H1 (cell line): Measurements from ENCODE around the gene FRMD4A. TPM values are rescaled to one million over a fixed set of nuclear protein-coding genes. Genes with fewer than 3 reads are reported as not detected.

Experiments
- CTCF ChIA-PET: fragments of 300-600 bp; sonication (Branson Sonifier 250); formaldehyde crosslinking; loops from one replicate; lab custom pipeline; 2021; ENCODE audit not compliant: partially characterized antibody; lab: Charles Lee
- POLR2A ChIA-PET: fragments of 300-600 bp; sonication (Branson Sonifier 250); formaldehyde crosslinking; loops from one replicate; lab custom pipeline; 2021; ENCODE audit warnings: inconsistent platforms; ENCODE audit not compliant: partially characterized antibody; lab: Charles Lee
- DNase-seq, 2 experiments: peaks; one replicate each; pipeline versions ENCODE4 v3.0.0 to v3.0.0-alpha.2; 2010 to 2022; ENCODE audit warnings: low spot score in 2 of 2, low read depth in 1 of 2, mixed read lengths in 1 of 2
- FAIRE-seq: peaks from 2 replicates; lab custom pipeline; 2011; peaks lifted over from hg19 to GRCh38; lab: Jason Lieb, UNC
- H2AFZ ChIP-seq: 2 replicates; pipeline ENCODE4 v1.8.1; 2012; ENCODE audit warnings: low read length, inconsistent platforms
- H2AK5ac ChIP-seq: 2 replicates; pipeline ENCODE4 v1.6.1; 2013; ENCODE audit warnings: low read depth, low read length
- H2BK120ac ChIP-seq: replicated peaks from 2 replicates; pipeline ENCODE3; 2013; ENCODE audit warnings: low read depth, low read length, inconsistent platforms
- H2BK12ac ChIP-seq: 2 replicates; pipeline ENCODE4 v1.6.1; 2013; ENCODE audit warnings: low read depth, low read length
- H2BK15ac ChIP-seq: 2 replicates; pipeline ENCODE4 v1.6.1; 2013; ENCODE audit warnings: low read length
- H2BK20ac ChIP-seq: 2 replicates; pipeline ENCODE4 v1.6.1; 2013; ENCODE audit warnings: low read length
- H2BK5ac ChIP-seq: 2 replicates; pipeline ENCODE4 v1.6.1; 2013; ENCODE audit warnings: low read depth, low read length
- H3K14ac ChIP-seq: 2 replicates; pipeline ENCODE4 v1.6.1; 2013; ENCODE audit warnings: inconsistent platforms; ENCODE audit not compliant: insufficient read length
- H3K18ac ChIP-seq: 2 replicates; pipeline ENCODE4 v1.6.1; 2013; ENCODE audit warnings: low read length; ENCODE audit errors: extremely low read depth
- H3K23ac ChIP-seq: 2 replicates; pipeline ENCODE4 v1.6.1; 2013; ENCODE audit warnings: inconsistent platforms; ENCODE audit not compliant: insufficient read length
- H3K23me2 ChIP-seq: 2 replicates; pipeline ENCODE4 v1.6.1; 2013; ENCODE audit warnings: low read depth, low read length
- H3K27ac ChIP-seq: 2 replicates; pipeline ENCODE4 v1.6.1; 2011; ENCODE audit warnings: low read depth, low read length, inconsistent platforms
- H3K27me3 ChIP-seq, 4 experiments: replicated peaks in 1 of 4; 1 replicate in 1 of 4; 2 replicates in 3 of 4; pipeline versions ENCODE4 v1.6.1 to v1.8.1; 2011 to 2013; ENCODE audit warnings: low read length in 3 of 4, mild to moderate bottlenecking in 3 of 4, inconsistent platforms in 2 of 4, mixed read lengths in 2 of 4, moderate library complexity in 1 of 4; ENCODE audit not compliant: control insufficient read depth in 3 of 4, insufficient read depth in 3 of 4; ENCODE audit errors: extremely low read depth in 1 of 4
- H3K36me3 ChIP-seq, 4 experiments: 2 replicates each; pipeline versions ENCODE4 v1.6.1 to v1.8.1; 2011 to 2013; ENCODE audit warnings: mild to moderate bottlenecking in 4 of 4, low read length in 3 of 4, moderate library complexity in 2 of 4, control low read depth in 1 of 4, inconsistent platforms in 1 of 4; ENCODE audit not compliant: insufficient read depth in 4 of 4, control insufficient read depth in 2 of 4
- H3K4ac ChIP-seq: replicated peaks from 2 replicates; pipeline ENCODE3; 2013; ENCODE audit warnings: low read length, low read depth, mixed read lengths, inconsistent platforms; ENCODE audit not compliant: insufficient read length
- H3K4me1 ChIP-seq, 4 experiments: replicated peaks in 1 of 4; 1 replicate in 1 of 4; 2 replicates in 3 of 4; pipeline versions ENCODE4 v1.6.1 to v1.8.1; 2011 to 2013; ENCODE audit warnings: low read length in 3 of 4, inconsistent platforms in 2 of 4, mixed read lengths in 1 of 4; ENCODE audit not compliant: insufficient read depth in 4 of 4, control insufficient read depth in 3 of 4
- H3K4me2 ChIP-seq, 2 experiments: 2 replicates each; pipeline versions ENCODE4 v1.6.1 to v1.8.1; 2011 to 2013; ENCODE audit warnings: low read depth in 2 of 2, low read length in 2 of 2, control low read depth in 1 of 2, inconsistent platforms in 1 of 2, mild to moderate bottlenecking in 1 of 2; ENCODE audit not compliant: insufficient read depth in 1 of 2
- H3K4me3 ChIP-seq, 4 experiments: fragments of 200-600, 300-600 bp in 1 of 4; sonication (generic), shearing (Covaris generic), sonication (Bioruptor Twin) in 1 of 4; 2 replicates each; pipeline versions ENCODE4 v1.5.1 to v1.8.1; 2011 to 2016; ENCODE audit warnings: low read length in 4 of 4, low read depth in 3 of 4, control low read depth in 2 of 4, inconsistent platforms in 2 of 4, mild to moderate bottlenecking in 2 of 4, mixed read lengths in 1 of 4, moderate library complexity in 1 of 4; ENCODE audit not compliant: insufficient read depth in 2 of 4; ENCODE audit errors: extremely low read depth in 1 of 4
- H3K56ac ChIP-seq: replicated peaks from 2 replicates; pipeline ENCODE3; 2013; ENCODE audit warnings: low read depth, mild to moderate bottlenecking, mixed read lengths, low read length, inconsistent platforms; ENCODE audit not compliant: insufficient read length
- H3K79me1 ChIP-seq: 2 replicates; pipeline ENCODE4 v1.6.1; 2013; ENCODE audit warnings: low read depth, low read length, control low read depth
- H3K79me2 ChIP-seq, 2 experiments: 2 replicates each; pipeline versions ENCODE4 v1.6.1 to v1.8.1; 2012 to 2013; ENCODE audit warnings: low read length in 2 of 2, mild to moderate bottlenecking in 2 of 2, inconsistent platforms in 1 of 2; ENCODE audit not compliant: insufficient read depth in 2 of 2, control insufficient read depth in 1 of 2
- H3K9ac ChIP-seq, 4 experiments: replicated peaks in 1 of 4; 1 replicate in 1 of 4; 2 replicates in 3 of 4; pipeline versions ENCODE4 v1.6.1 to v1.8.1; 2011 to 2013; ENCODE audit warnings: low read depth in 3 of 4, low read length in 3 of 4, control low read depth in 2 of 4, mild to moderate bottlenecking in 2 of 4, moderate library complexity in 2 of 4, inconsistent platforms in 1 of 4; ENCODE audit errors: extremely low read depth in 1 of 4
- H3K9me3 ChIP-seq, 2 experiments: 2 replicates each; pipeline versions ENCODE4 v1.6.1 to v1.8.1; 2012 to 2013; ENCODE audit warnings: mild to moderate bottlenecking in 2 of 2, moderate library complexity in 2 of 2, control low read depth in 1 of 2, inconsistent platforms in 1 of 2, low read depth in 1 of 2, low read length in 1 of 2, mixed read lengths in 1 of 2; ENCODE audit not compliant: insufficient read depth in 2 of 2
- H4K20me1 ChIP-seq, 2 experiments: replicated peaks in 1 of 2; 2 replicates each; pipeline versions ENCODE3 to v1.8.1; 2011 to 2013; ENCODE audit warnings: inconsistent platforms in 2 of 2, low read length in 2 of 2, mild to moderate bottlenecking in 1 of 2; ENCODE audit not compliant: insufficient read depth in 2 of 2, control insufficient read depth in 1 of 2
- H4K5ac ChIP-seq: 2 replicates; pipeline ENCODE4 v1.6.1; 2013; ENCODE audit warnings: low read length, low read depth, mixed read lengths, inconsistent platforms; ENCODE audit not compliant: insufficient read length
- H4K8ac ChIP-seq: 2 replicates; pipeline ENCODE4 v1.8.0; 2013; ENCODE audit warnings: mild to moderate bottlenecking, moderate library complexity, low read length, inconsistent platforms; ENCODE audit not compliant: insufficient read depth; ENCODE audit errors: extremely low read depth
- H4K91ac ChIP-seq: replicated peaks from 2 replicates; pipeline ENCODE3; 2013; ENCODE audit warnings: low read length, mixed read lengths, inconsistent platforms; ENCODE audit not compliant: insufficient read length
- ASH2L ChIP-seq: fragments of 200-600, 300-600 bp; sonication (generic); IDR thresholded peaks from one replicate; pipeline ENCODE4 v1.7.1; 2017; ENCODE audit warnings: low read length
- FOSL1 ChIP-seq: IDR thresholded peaks from 2 replicates; pipeline ENCODE4 v1.6.1; 2011; ENCODE audit warnings: mild to moderate bottlenecking, low read depth, low read length, moderate library complexity; ENCODE audit not compliant: insufficient read depth
- GTF2F1 ChIP-seq: IDR thresholded peaks from 2 replicates; pipeline ENCODE4 v1.6.1; 2012; ENCODE audit warnings: low read depth, low read length, improper control_type of control experiment, borderline replicate concordance
- HDAC2 ChIP-seq, 2 experiments: fragments of 300-600 bp in 1 of 2; sonication (generic) in 1 of 2; IDR thresholded peaks; 2 replicates each; pipeline ENCODE4 v1.6.1; 2011 to 2012; ENCODE audit warnings: low read depth in 2 of 2, low read length in 2 of 2, mild to moderate bottlenecking in 2 of 2, moderate library complexity in 2 of 2, borderline replicate concordance in 1 of 2, inconsistent platforms in 1 of 2
- NANOG ChIP-seq: IDR thresholded peaks from 2 replicates; pipeline ENCODE4 v1.6.1; 2011; ENCODE audit warnings: low read length, low read depth, mild to moderate bottlenecking, inconsistent platforms; ENCODE audit not compliant: insufficient read depth, poor library complexity, severe bottlenecking
- PHF8 ChIP-seq: fragments of 200-600 bp; sonication (generic); conservative IDR thresholded peaks from 2 replicates; pipeline ENCODE4 v1.7.1; 2012; ENCODE audit warnings: low read depth, mild to moderate bottlenecking, inconsistent platforms, low read length, moderate library complexity
- POLR2A ChIP-seq, 2 experiments: IDR thresholded peaks; 1 replicate in 1 of 2; 2 replicates in 1 of 2; pipeline ENCODE4 v1.6.1; 2011; ENCODE audit warnings: low read depth in 2 of 2, low read length in 2 of 2, mild to moderate bottlenecking in 2 of 2; ENCODE audit errors: control extremely low read depth in 1 of 2
- RXRA ChIP-seq: IDR thresholded peaks from 2 replicates; pipeline ENCODE4 v1.6.1; 2011; ENCODE audit warnings: low read depth, mild to moderate bottlenecking, low read length, moderate library complexity; ENCODE audit not compliant: insufficient read depth
- SRF ChIP-seq: IDR thresholded peaks from 2 replicates; pipeline ENCODE4 v1.6.1; 2011; ENCODE audit warnings: mild to moderate bottlenecking, low read depth, low read length, moderate library complexity
- TCF12 ChIP-seq: IDR thresholded peaks from 2 replicates; pipeline ENCODE4 v1.6.1; 2011; ENCODE audit warnings: low read depth, mild to moderate bottlenecking, low read length
- TEAD4 ChIP-seq: IDR thresholded peaks from 2 replicates; pipeline ENCODE4 v1.6.1; 2012; ENCODE audit warnings: low read depth, low read length, inconsistent platforms, mixed read lengths
- WGBS, 2 experiments: shearing (Covaris generic) in 1 of 2; methylation state at CpG; one replicate each; pipeline versions ENCODE4 v1.1.6 to v1.1.7; 2013 to 2015; ENCODE audit warnings: low lambda C conversion rate in 2 of 2, mixed read lengths in 2 of 2, inconsistent platforms in 1 of 2, low coverage in 1 of 2, missing lambda C conversion rate in 1 of 2; ENCODE audit not compliant: insufficient replicate concordance in 2 of 2, insufficient coverage in 1 of 2, insufficient read length in 1 of 2; ENCODE audit errors: extremely low coverage in 1 of 2, missing lambda C conversion rate in 1 of 2; 5-methylcytosine and 5-hydroxymethylcytosine counted together
- polyA plus RNA-seq, 7 experiments: library from polyadenylated mRNA; depleted of rRNA in 3 of 7; stranded (reverse) in 5 of 7; unstranded in 2 of 7; fragments of >200 nt in 5 of 7; fragments of 200-250 nt in 2 of 7; gene quantifications; 1 replicate in 5 of 7; 2 replicates in 1 of 7; 4 replicates in 1 of 7; pipeline versions ENCODE4 v1.2.1 to v1.2.3, GENCODE V29; 2011 to 2013; ENCODE audit warnings: missing spikeins in 2 of 7, mixed read lengths in 2 of 7
- total RNA-seq: library from RNA; stranded (reverse); fragmentation: NEBNext Ultra II Directional; extraction: Animal tissue kit (Norgen Biotek cat#: 25700); gene quantifications from 2 replicates; pipeline ENCODE4 v1.2.1, GENCODE V29; 2021

FRMD4A gene
- total and polyA plus RNA-seq, 2 of the 8 experiments (the other 6 are each of a cell fraction or from before 2014, with no cell fraction given): 38.6 to 39.6 TPM

DNA sequence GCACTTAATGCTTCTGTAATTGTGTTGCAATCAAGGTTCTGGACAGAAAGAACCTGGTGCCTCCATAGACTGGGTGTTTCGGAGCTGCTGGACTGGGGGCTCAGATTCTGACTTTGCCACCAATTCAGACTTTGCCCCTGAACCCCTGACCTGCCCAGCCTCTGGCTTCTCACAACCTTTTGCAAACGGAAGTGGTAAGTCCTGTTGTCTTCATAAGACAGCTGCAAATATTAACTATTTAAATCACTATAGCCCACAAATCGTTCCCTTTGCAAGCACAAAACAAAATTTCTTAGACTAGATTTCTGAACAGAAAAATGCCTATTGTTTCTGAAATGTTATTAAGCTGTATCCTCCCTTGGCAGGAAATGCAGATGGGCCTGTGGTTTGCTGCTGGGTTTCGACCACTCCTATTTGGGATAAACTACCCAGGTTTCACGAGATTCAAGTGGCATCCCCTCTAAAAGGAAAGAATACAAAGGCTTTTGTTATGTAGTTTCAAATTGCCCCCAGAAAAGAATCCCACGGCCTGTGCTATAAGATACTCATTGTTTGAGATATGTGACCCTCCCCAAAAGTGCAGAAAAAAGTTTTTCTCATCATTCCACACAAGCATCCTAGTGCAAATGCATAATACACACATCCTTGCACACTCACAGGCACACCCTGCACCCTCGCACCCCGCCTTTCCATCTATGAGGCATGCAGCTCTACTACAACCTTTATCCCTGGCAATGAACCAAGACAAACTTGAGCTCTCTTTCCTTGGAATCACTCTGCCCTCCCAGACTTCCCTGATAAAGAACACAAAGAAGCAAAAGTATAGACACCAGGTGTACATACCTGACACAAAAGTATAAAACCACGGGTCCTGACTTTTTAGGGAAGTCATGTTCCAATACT is 534.8 kb downstream of the FRMD4A start:
- H3K27ac ChIP-seq: no peak overlapping the region
- TF ChIP-seq TCF12 (no peak), TEAD4 (no peak), FOSL1 (no peak), ASH2L (no peak), POLR2A (IDR thresholded peaks at IDR 0.05; ENCODE audit: control extremely low read depth in 1 of 2, low read depth in 2 of 2, low read length in 2 of 2) (no peak), NANOG (no peak), RXRA (no peak), HDAC2 (IDR thresholded peaks at IDR 0.05; ENCODE audit: borderline replicate concordance in 1 of 2, low read depth in 2 of 2, low read length in 2 of 2) (no peak), SRF (no peak), PHF8 (no peak), GTF2F1 (no peak)

More for the DNA sequence above, 534.8 kb downstream of the FRMD4A start:
- Histone ChIP-seq H4K8ac (no peak overlapping the region), H3K23ac (no peak overlapping the region), H2BK20ac (no peak overlapping the region), H4K91ac (no peak overlapping the region), H4K20me1 (no peaks in the 10 kb centered on the region), H4K5ac (no peak overlapping the region), H3K79me1 (no peaks in the 10 kb centered on the region), H2AK5ac (no peak overlapping the region), H2BK12ac (no peak overlapping the region), H2BK120ac (no peak overlapping the region), H3K56ac (no peak overlapping the region), H3K23me2 (no peaks in the 10 kb centered on the region), H3K4me3 (no peak overlapping the region), H3K27me3 (no peaks in the 10 kb centered on the region), H3K9ac (no peak overlapping the region), H3K36me3 (peaks cover 0 to 4% (median under 1%) of the 10 kb centered on the region in 4 experiments; a peak in 3 of 8 replicates), H3K79me2 (no peaks in the 10 kb centered on the region), H3K4ac (no peak overlapping the region), H3K9me3 (no peaks in the 10 kb centered on the region), H2AFZ (no peak overlapping the region), H2BK5ac (no peak overlapping the region), H2BK15ac (no peak overlapping the region), H3K4me1 (peaks cover 2 to 7% (median 4%) of the 10 kb centered on the region in 4 experiments; a peak in 2 of 7 replicates), H3K18ac (no peak overlapping the region), H3K14ac (no peak overlapping the region), H3K4me2 (no peak overlapping the region)
- DNase-seq: no peak
- FAIRE-seq: no peak
- ChIA-PET POLR2A (interaction anchor here (1.4 kb wide), 1 partner anchor 390 kb away, joined by 3 read pairs; no protein-coding TSS in a partner anchor), CTCF (interaction anchor here (0.9 to 1.6 kb wide), 3 partner anchors 9 to 238 kb away, joined by 3 to 5 read pairs (median 3); no protein-coding TSS in a partner anchor)
- 79% methylated on average over 9 of the region's 9 CpGs; no CpG with 5 or more reads in 1 of the 2 experiments for WGBS, 2 experiments
